CD4-positive, alpha-beta T cell treated with Interleukin-15 for 1 hour (primary cell): ENCODE measurements around the gene DPYD.

ENCODE experiments used
- DNase-seq: peaks from one replicate; pipeline ENCODE4 v3.0.0-alpha.2; 2020

Gene DPYD

GRCh38 chr1:97414682-97415312 lies 506.0 kb downstream of the DPYD start:
- DNase-seq: no peak

GRCh38 chr1:97412737-97413136 lies 508.1 kb downstream of the DPYD start:
- no peak for DNase-seq

GRCh38 chr1:97412166-97412565 lies 508.7 kb downstream of the DPYD start:
- DNase-seq: no peak

GRCh38 chr1:97396463-97396862 lies 524.4 kb downstream of the DPYD start:
- no peak for DNase-seq

- no peak for DNase-seq
Measured at GRCh38 chr1:97392701-97393100, 528.1 kb downstream of the DPYD start.

GRCh38 chr1:97385536-97386277 lies 535.1 kb downstream of the DPYD start:
- DNase-seq: no peak

- DNase-seq: no peak
Measured at GRCh38 chr1:97384294-97384968, 536.4 kb downstream of the DPYD start.

- DNase-seq: no peak
Measured at GRCh38 chr1:97383797-97384196, 537.0 kb downstream of the DPYD start.

GRCh38 chr1:97382206-97382605 lies 538.6 kb downstream of the DPYD start:
- no peak for DNase-seq

GRCh38 chr1:97379387-97380075 lies 541.3 kb downstream of the DPYD start:
- no peak for DNase-seq

- DNase-seq: no peak
Measured at GRCh38 chr1:97378596-97378995, 542.2 kb downstream of the DPYD start.

- DNase-seq: no peak
Measured at GRCh38 chr1:97377432-97378034, 543.3 kb downstream of the DPYD start.

- no peak for DNase-seq
Measured at GRCh38 chr1:97373000-97373399, 547.8 kb downstream of the DPYD start.

- no peak for DNase-seq
Measured at GRCh38 chr1:97372531-97372930, 548.3 kb downstream of the DPYD start.

GRCh38 chr1:97368296-97368695 lies 552.5 kb downstream of the DPYD start:
- no peak for DNase-seq

- no peak for DNase-seq
Measured at GRCh38 chr1:97366984-97367383, 553.9 kb downstream of the DPYD start.

- no peak for DNase-seq
Measured at GRCh38 chr1:97365026-97365425, 555.8 kb downstream of the DPYD start.

- no peak for DNase-seq
Measured at GRCh38 chr1:97364086-97364485, 556.7 kb downstream of the DPYD start.

- DNase-seq: no peak
Measured at GRCh38 chr1:97356309-97356708, 564.5 kb downstream of the DPYD start.

GRCh38 chr1:97352936-97353382 lies 567.9 kb downstream of the DPYD start:
- no peak for DNase-seq

- no peak for DNase-seq
Measured at GRCh38 chr1:97351846-97352245, 569.0 kb downstream of the DPYD start.

GRCh38 chr1:97350662-97351061 lies 570.2 kb downstream of the DPYD start:
- no peak for DNase-seq

- DNase-seq: no peak
Measured at GRCh38 chr1:97350241-97350640, 570.6 kb downstream of the DPYD start.
